ENCODE measurements around the gene KRT17. TPM values are rescaled to one million over a fixed set of nuclear protein-coding genes. Genes with fewer than 3 reads are reported as not detected.

Gene KRT17
- not detected for total RNA-seq

DNA sequence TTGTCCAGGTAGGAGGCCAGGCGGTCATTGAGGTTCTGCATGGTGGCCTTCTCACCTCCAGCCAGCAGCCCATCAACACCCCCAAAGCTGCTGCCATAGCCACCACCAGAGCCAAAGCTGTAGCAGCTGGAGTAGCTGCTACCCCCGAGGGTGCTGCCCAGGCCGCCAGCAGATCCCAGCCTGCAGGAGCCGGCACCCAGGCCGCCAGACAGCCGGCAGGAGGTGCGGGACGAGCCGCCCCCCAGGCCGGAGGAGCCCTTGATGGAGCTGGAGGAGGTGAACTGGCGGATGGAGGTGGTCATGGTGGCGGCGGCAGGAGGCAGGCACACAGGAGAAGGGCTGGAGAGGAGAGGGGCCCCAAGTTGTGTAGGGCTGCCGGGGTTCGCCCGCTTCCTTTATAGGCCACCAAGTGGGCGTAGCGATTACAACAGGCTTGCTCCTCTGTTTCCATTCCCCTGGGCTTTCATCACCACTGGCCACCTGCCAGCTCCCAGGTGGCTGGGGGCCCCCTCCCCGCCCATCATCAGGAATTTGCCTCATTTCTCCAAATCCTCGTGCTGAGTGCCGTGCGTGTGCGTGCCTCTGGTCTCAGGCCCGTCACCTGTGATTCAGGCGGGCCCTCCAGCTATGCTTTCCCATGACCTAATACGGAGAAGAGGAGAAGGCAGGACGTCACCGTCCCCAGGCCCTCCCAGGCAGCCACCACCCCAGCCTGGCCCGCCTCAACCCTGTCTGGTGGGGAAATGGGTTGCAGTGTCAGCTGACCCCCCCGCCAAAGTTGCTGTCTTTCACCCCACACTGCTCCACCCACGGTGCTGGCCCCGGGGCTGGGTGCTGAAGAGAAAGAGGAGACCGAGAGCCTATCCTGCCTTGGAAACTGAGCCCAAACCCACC is at the start of gene KRT17:
Gene KRT17 (minus strand): TSS at position 368 of the 894 bp plus-strand sequence. CDS start 66 bp downstream, at position 302.
- Mint-ChIP-seq H3K27me3 (ENCODE audit: low read depth) (no peaks in the 10 kb centered on the region), H3K9me3 (ENCODE audit: insufficient read depth) (no peaks in the 10 kb centered on the region), H3K4me1 (ENCODE audit: low read depth) (no peaks in the 10 kb centered on the region), H3K36me3 (ENCODE audit: low read depth) (no peaks in the 10 kb centered on the region), H3K27ac (no peak within 1 kb of the TSS), H3K4me3 (no peak within 1 kb of the TSS)
- CTCF ChIA-PET = interaction anchor here (1.1 kb wide), 1 partner anchor 38 kb away, joined by 3 read pairs; no protein-coding TSS in a partner anchor
- POLR2A ChIA-PET = no interaction called here
- DNase-seq (no peak), ATAC-seq (no peak)

DNA sequence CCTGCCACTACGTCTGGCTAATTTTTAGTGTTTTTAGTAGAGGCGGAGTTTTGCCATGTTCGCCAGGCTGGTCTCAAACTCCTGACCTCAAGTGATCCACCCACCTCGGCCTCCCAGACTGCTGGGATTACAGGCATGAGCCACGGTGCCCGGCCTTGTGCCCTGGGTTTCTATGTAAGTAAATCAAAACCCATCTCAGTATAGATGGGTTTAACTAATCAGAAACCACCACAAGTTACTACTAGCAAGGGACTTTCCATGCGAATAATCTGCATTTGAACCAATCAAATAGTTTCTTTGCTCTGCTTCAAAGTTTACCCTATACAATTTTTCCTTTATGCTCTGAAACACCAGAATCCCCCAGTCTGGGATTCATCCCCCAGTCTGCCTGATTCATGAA is 47.8 kb upstream of the KRT17 start:
- Mint-ChIP-seq H3K27ac (no peak overlapping the region), H3K27me3 (ENCODE audit: low read depth) (no peaks in the 10 kb centered on the region), H3K4me1 (ENCODE audit: low read depth) (peaks cover 32% of the 10 kb centered on the region), H3K36me3 (ENCODE audit: low read depth) (peaks cover 3% of the 10 kb centered on the region), H3K9me3 (ENCODE audit: insufficient read depth) (no peaks in the 10 kb centered on the region), H3K4me3 (no peak overlapping the region)
- ATAC-seq = no peak
- CTCF ChIA-PET = interaction anchor here (0.7 to 1.8 kb wide), 2 partner anchors 9 kb away, joined by 3 to 8 read pairs; no protein-coding TSS in a partner anchor
- POLR2A ChIA-PET = interaction anchor here (1.6 kb wide), 1 partner anchor 17 kb away, joined by 4 read pairs; the partner anchor contains the start of gene EIF1
- DNase-seq = no peak

DNA sequence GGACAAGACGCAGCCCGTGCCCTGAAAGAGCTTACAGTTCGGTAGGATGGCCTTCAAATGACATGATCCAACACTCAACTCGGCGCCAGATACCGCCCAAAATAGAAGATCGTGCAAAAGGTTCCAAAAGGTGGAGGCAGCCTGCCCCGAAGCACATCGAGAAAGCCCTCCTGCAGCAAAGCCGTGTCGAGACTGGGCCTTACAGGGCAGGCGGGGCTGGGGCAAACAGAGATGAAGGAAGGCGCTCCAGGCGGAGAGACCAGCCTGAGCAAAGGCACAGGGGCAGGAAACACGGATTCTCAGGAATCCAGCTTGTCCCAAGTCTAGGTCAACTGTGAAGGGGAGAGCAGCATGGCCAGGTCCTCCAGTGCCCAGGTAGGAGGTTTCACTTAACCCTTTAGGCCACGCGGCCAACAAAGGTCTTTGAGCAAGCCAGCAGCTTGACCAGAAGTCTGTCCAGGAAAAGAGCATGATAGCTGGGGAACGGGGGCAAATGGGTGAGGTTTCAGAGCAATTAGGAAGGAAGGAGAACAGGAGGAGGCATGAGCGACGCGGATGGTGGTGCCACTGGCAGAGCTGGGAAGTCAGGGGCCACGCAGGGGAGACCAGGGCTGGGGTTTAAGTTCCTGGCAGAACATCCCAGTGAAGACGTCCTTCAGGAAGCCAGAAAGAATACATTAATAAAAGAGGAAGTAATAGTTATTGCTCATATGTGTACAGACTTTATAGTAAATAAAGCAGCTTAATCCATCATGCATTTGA is 43.1 kb upstream of the KRT17 start:
- Mint-ChIP-seq H3K4me1 (ENCODE audit: low read depth) (peaks cover 38% of the 10 kb centered on the region), H3K27me3 (ENCODE audit: low read depth) (peaks cover 17% of the 10 kb centered on the region), H3K36me3 (ENCODE audit: low read depth) (peaks cover 2% of the 10 kb centered on the region), H3K4me3 (peak overlapping the region; percentile 82), H3K9me3 (ENCODE audit: insufficient read depth) (no peaks in the 10 kb centered on the region), H3K27ac (peak overlapping the region; percentile 93)
- ATAC-seq (no peak), DNase-seq (no peak)
- ChIA-PET POLR2A (interaction anchor here (0.6 to 6.1 kb wide), 5 partner anchors 9 to 1700 kb away, joined by 3 to 108 read pairs (median 6); partner anchors contain the start of gene EIF1), CTCF (interaction anchor here (0.6 to 12.5 kb wide), 9 partner anchors 12 to 812 kb away, joined by 3 to 399 read pairs (median 5); partner anchors contain the start of gene EIF1)

DNA sequence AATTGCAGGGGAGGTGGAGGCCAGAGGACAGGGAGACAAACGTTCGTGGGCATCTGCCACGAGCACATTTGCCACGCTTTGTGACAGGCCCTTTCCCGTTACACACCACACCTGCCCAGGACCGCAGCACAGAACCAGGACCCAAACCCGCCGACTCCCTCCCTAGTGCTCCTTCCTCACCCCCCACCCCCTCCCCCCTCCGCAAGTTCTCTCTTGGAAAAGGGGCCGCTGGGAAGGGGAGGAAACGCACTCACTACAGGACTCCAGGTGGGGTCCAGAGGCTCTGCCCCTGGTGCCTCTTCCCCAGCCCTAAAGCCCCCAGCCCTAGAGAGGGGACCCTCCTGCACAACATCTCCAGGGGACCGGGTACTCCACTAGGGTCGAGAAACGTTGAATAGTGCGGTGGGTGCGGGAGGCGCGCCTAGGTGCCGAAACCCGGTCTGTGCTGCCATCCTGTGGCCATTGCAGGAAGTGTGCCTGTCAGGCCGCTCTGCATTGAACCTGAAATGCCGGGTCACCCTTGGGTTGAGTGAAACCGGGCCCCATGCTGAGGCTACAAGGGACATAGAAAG is 42.4 kb upstream of the KRT17 start:
- DNase-seq (peak; percentile 92), ATAC-seq (peak; percentile 66)
- peak overlapping the region; percentile 82 for H3K4me3 Mint-ChIP-seq
- peaks cover 2% of the 10 kb centered on the region for H3K36me3 Mint-ChIP-seq (ENCODE audit: low read depth)
- CTCF ChIA-PET = interaction anchor here (0.6 to 12.5 kb wide), 15 partner anchors 12 to 864 kb away, joined by 3 to 399 read pairs (median 4); partner anchors contain the start of gene EIF1
- H3K4me1 Mint-ChIP-seq (ENCODE audit: low read depth) = peaks cover 38% of the 10 kb centered on the region
- peak overlapping the region; percentile 93 for H3K27ac Mint-ChIP-seq
- H3K9me3 Mint-ChIP-seq (ENCODE audit: insufficient read depth) = no peaks in the 10 kb centered on the region
- POLR2A ChIA-PET = interaction anchor here (0.9 to 6.1 kb wide), 6 partner anchors 9 to 1701 kb away, joined by 3 to 108 read pairs (median 9); partner anchors contain the start of gene EIF1
- peaks cover 17% of the 10 kb centered on the region for H3K27me3 Mint-ChIP-seq (ENCODE audit: low read depth)

DNA sequence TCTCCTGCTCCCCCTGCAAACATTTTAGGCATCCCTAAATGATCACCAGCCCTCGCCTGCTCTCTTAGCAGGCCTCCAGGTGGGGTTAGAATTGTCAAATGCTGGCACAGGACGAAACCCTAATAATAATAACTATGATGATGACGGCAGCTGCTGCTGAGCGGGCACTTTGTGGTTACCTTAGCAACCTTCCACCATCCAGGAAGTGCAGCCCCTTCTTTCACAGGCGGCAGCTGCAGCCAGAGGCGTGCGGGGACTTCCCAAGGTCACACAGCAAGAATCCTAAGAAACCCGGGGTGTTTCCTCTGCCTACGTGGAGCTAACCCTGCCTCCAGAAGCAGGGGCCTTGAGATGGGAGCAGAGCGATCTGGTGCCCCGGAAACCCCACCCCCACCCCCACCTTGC is 41.9 kb upstream of the KRT17 start:
- peak; percentile 40 for ATAC-seq
- peaks cover 2% of the 10 kb centered on the region for H3K36me3 Mint-ChIP-seq (ENCODE audit: low read depth)
- POLR2A ChIA-PET = interaction anchor here (0.9 to 6.1 kb wide), 4 partner anchors 12 to 1701 kb away, joined by 3 to 108 read pairs (median 12); partner anchors contain the start of gene EIF1

DNA sequence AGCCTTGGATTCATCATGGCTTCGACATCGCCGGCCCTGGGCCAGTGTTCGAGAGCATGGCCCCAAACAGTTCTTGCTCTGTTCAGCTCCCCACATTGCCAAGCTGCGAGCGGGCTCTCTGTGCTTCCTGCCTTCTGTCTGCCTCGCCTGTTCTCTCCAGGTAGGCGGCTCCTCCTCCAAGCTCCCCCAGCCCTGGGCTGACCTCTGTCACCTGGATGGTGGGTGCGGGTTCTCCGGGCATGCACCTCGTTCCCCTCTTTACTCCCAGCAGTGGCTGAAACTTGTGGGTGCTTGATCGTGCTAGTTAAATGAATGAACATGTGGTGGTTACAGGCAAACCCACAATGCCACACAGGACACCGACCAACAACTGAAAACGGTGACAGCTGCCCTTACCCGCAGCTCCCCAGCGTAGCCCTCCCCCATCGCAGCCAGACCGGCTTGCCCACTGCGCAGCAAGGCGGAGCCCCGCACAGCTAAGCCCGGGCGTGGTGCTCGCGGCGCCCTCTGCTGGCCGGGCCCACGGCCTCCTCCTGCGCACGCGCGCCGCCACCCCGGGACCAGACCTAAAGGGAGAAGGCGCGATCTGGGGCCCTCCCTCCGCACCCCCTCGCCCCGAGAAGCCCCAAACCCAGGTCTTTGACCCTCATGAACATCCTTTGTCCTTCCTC is 41.3 kb upstream of the KRT17 start:
- Mint-ChIP-seq H3K36me3 (ENCODE audit: low read depth) (peaks cover 2% of the 10 kb centered on the region), H3K27me3 (ENCODE audit: low read depth) (peaks cover 17% of the 10 kb centered on the region), H3K27ac (peak overlapping the region; percentile 93), H3K9me3 (ENCODE audit: insufficient read depth) (no peaks in the 10 kb centered on the region), H3K4me3 (peak overlapping the region; percentile 82), H3K4me1 (ENCODE audit: low read depth) (peaks cover 38% of the 10 kb centered on the region)
- CTCF ChIA-PET = interaction anchor here (0.6 to 12.5 kb wide), 23 partner anchors 13 to 1018 kb away, joined by 3 to 399 read pairs (median 4); partner anchors contain the start of genes EIF1, KRT13, KRTAP16-1 and SMARCE1
- peak; percentile 91 for DNase-seq
- ATAC-seq = peak; percentile 89
- POLR2A ChIA-PET = interaction anchor here (1.3 to 6.1 kb wide), 3 partner anchors 12 to 24 kb away, joined by 3 to 108 read pairs (median 22); partner anchors contain the start of gene EIF1

More for the DNA sequence above, 41.9 kb upstream of the KRT17 start:
- Mint-ChIP-seq H3K27me3 (ENCODE audit: low read depth) (peaks cover 17% of the 10 kb centered on the region), H3K9me3 (ENCODE audit: insufficient read depth) (no peaks in the 10 kb centered on the region), H3K4me3 (peak overlapping the region; percentile 82), H3K4me1 (ENCODE audit: low read depth) (peaks cover 38% of the 10 kb centered on the region), H3K27ac (peak overlapping the region; percentile 93)
- DNase-seq = peak; percentile 66
- CTCF ChIA-PET = interaction anchor here (0.7 to 12.5 kb wide), 19 partner anchors 13 to 863 kb away, joined by 3 to 399 read pairs (median 4); partner anchors contain the start of genes EIF1 and KRTAP16-1

DNA sequence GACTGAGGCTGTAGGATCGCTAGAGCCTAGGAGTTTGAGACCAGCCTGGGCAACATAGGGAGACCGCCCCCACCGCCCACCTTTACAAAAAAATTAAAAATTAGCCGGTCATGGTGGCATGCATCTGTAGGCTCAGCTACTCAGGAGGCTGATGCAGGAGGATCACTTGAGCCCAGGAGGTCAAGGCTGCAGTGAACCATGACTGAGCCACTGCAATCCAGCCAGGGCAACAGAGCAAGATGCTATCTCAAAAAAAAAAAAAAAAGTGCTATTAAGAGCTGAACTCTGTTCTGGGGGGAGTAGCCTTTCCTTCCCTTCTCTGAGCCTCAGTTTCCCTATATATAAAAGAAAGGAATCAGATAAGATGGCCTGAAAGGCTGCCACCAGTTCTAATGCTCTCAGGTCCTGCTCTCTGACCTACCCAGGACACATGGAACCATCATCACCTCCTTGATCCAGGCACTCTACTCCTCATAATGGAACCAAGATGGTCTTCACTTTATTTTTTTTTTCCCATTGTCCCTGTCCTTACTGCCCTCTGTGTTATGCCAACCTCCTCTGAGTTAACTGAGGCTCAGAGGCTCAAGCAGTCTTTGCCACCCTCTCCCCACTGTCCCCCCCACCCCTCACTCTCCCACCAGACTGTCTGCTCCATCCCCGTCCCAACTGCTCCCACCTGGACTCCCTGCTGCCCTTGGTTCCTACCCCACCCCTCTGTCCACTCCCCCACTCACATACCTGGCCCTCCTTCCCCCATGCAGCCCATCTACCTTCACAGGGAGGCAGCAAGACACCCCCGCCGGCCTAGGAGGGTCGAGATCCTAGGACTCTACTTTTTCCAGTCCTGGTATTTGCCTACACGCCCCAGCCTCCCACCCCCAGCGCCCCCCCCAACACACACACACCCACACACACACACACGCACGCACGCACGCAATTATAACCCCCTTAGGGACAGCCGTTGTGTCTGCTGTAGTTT is 40.5 kb upstream of the KRT17 start:
- Mint-ChIP-seq H3K9me3 (ENCODE audit: insufficient read depth) (no peaks in the 10 kb centered on the region), H3K27ac (peak overlapping the region; percentile 93), H3K36me3 (ENCODE audit: low read depth) (peaks cover 2% of the 10 kb centered on the region), H3K4me3 (peak overlapping the region; percentile 82), H3K27me3 (ENCODE audit: low read depth) (peaks cover 17% of the 10 kb centered on the region), H3K4me1 (ENCODE audit: low read depth) (peaks cover 38% of the 10 kb centered on the region)
- CTCF ChIA-PET = interaction anchor here (0.6 to 12.5 kb wide), 21 partner anchors 14 to 1018 kb away, joined by 3 to 399 read pairs (median 4); partner anchors contain the start of genes EIF1, KRT13, KRTAP16-1 and SMARCE1
- POLR2A ChIA-PET = interaction anchor here (1.3 to 6.1 kb wide), 4 partner anchors 11 to 25 kb away, joined by 3 to 108 read pairs (median 14); partner anchors contain the start of gene EIF1
- DNase-seq = no peak
- no peak for ATAC-seq

DNA sequence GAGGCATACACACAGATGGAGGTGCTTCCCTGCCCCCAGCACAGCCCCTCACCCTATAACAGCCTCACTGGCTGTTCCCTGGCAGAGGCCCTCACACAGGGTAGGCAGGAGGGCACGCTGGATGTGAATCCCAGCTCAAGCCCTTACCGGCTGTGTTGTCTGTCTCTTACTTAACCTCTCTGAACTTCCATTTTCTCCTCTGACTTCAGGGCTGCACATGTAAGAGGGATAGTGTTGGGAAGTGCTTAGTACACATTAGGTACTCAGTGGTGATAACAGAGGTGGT is 39.7 kb upstream of the KRT17 start:
- H3K27me3 Mint-ChIP-seq (ENCODE audit: low read depth) = peaks cover 17% of the 10 kb centered on the region
- H3K4me3 Mint-ChIP-seq = no peak overlapping the region
- H3K4me1 Mint-ChIP-seq (ENCODE audit: low read depth) = peaks cover 34% of the 10 kb centered on the region
- CTCF ChIA-PET = interaction anchor here (1.0 to 12.5 kb wide), 6 partner anchors 15 to 808 kb away, joined by 4 to 399 read pairs (median 212); partner anchors contain the start of gene EIF1
- peaks cover 2% of the 10 kb centered on the region for H3K36me3 Mint-ChIP-seq (ENCODE audit: low read depth)
- POLR2A ChIA-PET = interaction anchor here (0.9 to 2.1 kb wide), 3 partner anchors 15 to 27 kb away, joined by 3 to 18 read pairs (median 5); partner anchors contain the start of gene EIF1
- ATAC-seq = no peak
- no peaks in the 10 kb centered on the region for H3K9me3 Mint-ChIP-seq (ENCODE audit: insufficient read depth)
- H3K27ac Mint-ChIP-seq = no peak overlapping the region
- DNase-seq = no peak

DNA sequence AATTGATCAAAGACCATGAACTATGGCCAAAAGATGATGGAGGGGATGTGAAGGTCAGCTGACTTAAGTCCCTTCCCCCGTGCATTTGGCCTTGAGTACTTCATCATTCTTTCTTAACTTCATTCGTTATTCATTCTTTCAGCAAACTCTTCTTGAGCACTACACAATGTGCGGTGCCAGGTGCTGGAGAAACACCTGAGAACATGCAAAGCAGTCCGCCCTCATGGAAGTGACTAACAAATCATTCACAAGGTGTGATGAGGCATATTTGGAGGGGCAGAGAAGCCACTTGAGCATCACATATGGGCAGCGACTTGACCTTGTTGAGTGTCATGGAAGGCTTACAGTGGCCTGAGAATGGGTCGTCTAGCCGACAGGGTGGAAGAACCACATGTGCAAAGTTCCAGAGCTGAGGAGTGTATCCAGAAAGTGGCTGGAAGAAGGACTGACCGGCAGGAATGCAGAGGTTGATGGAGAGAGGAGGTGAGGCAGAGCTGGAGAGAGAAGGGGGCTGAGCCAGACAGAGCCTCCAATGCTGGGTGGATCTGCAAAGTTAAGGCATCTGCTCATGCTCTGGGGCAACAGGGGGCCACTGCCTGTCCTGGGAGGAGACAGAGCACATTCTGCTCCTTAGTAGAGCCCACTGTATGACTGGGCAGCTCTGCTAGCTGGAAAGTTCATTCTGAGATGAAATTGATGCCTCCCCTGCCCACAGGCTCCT is 39.2 kb upstream of the KRT17 start:
- ChIA-PET CTCF (interaction anchor here (0.7 to 12.5 kb wide), 38 partner anchors 15 to 1048 kb away, joined by 3 to 399 read pairs (median 5); partner anchors contain the start of gene EIF1), POLR2A (interaction anchor here (0.9 to 2.1 kb wide), 3 partner anchors 16 to 28 kb away, joined by 3 to 18 read pairs (median 5); partner anchors contain the start of gene EIF1)
- Mint-ChIP-seq H3K27ac (no peak overlapping the region), H3K36me3 (ENCODE audit: low read depth) (peaks cover 2% of the 10 kb centered on the region), H3K4me1 (ENCODE audit: low read depth) (peaks cover 34% of the 10 kb centered on the region), H3K27me3 (ENCODE audit: low read depth) (peaks cover 17% of the 10 kb centered on the region), H3K4me3 (no peak overlapping the region), H3K9me3 (ENCODE audit: insufficient read depth) (no peaks in the 10 kb centered on the region)
- no peak for DNase-seq
- ATAC-seq = no peak
